MCF 10A (cell line): ENCODE results near the gene MAP3K12. TPM values are rescaled to one million over a fixed set of nuclear protein-coding genes. Genes with fewer than 3 reads are reported as not detected.
"Not testable (repeated sequence)": the region's sequence is repeated elsewhere in the genome, so short reads cannot be mapped to it uniquely, and the experiment has no call there.

Experiments used
- BruUV-seq: library from RNA; stranded (reverse); fragments of 400-500 nt; replicated peaks from 2 replicates; lab custom pipeline; 2021; lab: Mats Ljungman, UMichigan
- CTCF ChIA-PET: fragments of 300-600 bp; sonication (Branson Sonifier 250); formaldehyde crosslinking; extraction: SDS; loops from one replicate; lab custom pipeline; 2021; ENCODE audit warnings: antibody characterized with exemption, inconsistent platforms; lab: Yijun Ruan, JAX
- POLR2A ChIA-PET: fragments of 300-600, 350-650 bp; sonication (Branson Sonifier 250); formaldehyde crosslinking; extraction: SDS; loops from one replicate; lab custom pipeline; 2020; ENCODE audit warnings: antibody characterized with exemption, inconsistent platforms; lab: Yijun Ruan, JAX
- DNase-seq: peaks from one replicate; pipeline ENCODE4 v3.0.0-alpha.2; 2018; ENCODE audit not compliant: unreplicated experiment
- H3K27ac Mint-ChIP-seq: one replicate; pipeline ENCODE4 v1.8.0; 2022; ENCODE audit warnings: mild to moderate bottlenecking, low read depth, mixed read lengths; ENCODE audit not compliant: unreplicated experiment
- H3K27me3 Mint-ChIP-seq: one replicate; pipeline ENCODE4 v1.8.0; 2022; ENCODE audit warnings: mixed read lengths; ENCODE audit not compliant: insufficient read depth, unreplicated experiment
- H3K36me3 Mint-ChIP-seq: one replicate; pipeline ENCODE4 v1.8.0; 2022; ENCODE audit warnings: mild to moderate bottlenecking, moderate library complexity, mixed read lengths; ENCODE audit not compliant: insufficient read depth, unreplicated experiment
- H3K4me1 Mint-ChIP-seq: one replicate; pipeline ENCODE4 v1.8.0; 2022; ENCODE audit warnings: mixed read lengths; ENCODE audit not compliant: insufficient read depth, unreplicated experiment
- H3K4me3 Mint-ChIP-seq: one replicate; pipeline ENCODE4 v1.8.0; 2022; ENCODE audit warnings: mild to moderate bottlenecking, moderate library complexity, mixed read lengths; ENCODE audit not compliant: unreplicated experiment
- H3K9me3 Mint-ChIP-seq: one replicate; pipeline ENCODE4 v1.8.0; 2022; ENCODE audit warnings: mixed read lengths; ENCODE audit not compliant: unreplicated experiment
- CTCF ChIP-seq: fragments of 200-600 bp; IDR thresholded peaks from one replicate; pipeline ENCODE4 v1.8.0; 2022; ENCODE audit warnings: antibody characterized with exemption, mild to moderate bottlenecking; ENCODE audit not compliant: unreplicated experiment
- intact Hi-C: fragments of 100-400 bp; cut with micrococcal nuclease; formaldehyde crosslinking; loops from 2 replicates; pipeline ENCODE4 v1.14.1; 2022
- total RNA-seq: library from RNA; stranded (reverse); gene quantifications from 2 replicates; pipeline ENCODE4 v1.2.3, GENCODE V29; 2022

MAP3K12 gene
- total RNA-seq, 1 experiment from 2014 or later = 4.6 TPM

DNA sequence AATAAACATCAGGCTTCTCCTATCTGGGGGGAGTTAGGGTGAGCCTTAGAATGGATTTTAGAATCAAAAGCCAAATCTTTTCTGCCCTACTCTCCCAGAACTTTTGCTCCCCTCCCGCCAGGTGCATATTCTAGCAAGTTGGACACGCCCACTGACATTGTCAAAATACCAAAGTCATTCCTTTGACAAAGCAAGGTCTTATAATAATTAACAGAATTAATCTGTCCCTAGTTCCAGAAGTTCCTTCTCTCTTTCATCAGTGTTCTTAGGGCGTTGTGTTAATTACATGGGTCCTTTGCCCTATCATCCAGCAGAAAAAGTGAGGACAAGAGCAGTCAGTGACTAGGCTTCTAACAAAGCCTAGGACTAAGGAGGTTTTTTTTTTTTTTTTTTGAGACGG lies 55.3 kb downstream of the MAP3K12 start:
- TF ChIP-seq CTCF = no peak
- CTCF ChIA-PET = interaction anchor here (0.7 kb wide), 1 partner anchor 987 kb away, joined by 3 read pairs; no protein-coding TSS in a partner anchor
- no peaks in the 10 kb centered on the region for H3K9me3 Mint-ChIP-seq
- intact Hi-C loops = loop anchor here (2.0 kb wide), 1 partner anchor 61 kb away; no protein-coding TSS in a partner anchor
- H3K4me1 Mint-ChIP-seq = peaks cover 18% of the 10 kb centered on the region
- H3K4me3 Mint-ChIP-seq = peak overlapping the region; percentile 95
- peaks cover 55% of the 10 kb centered on the region for H3K36me3 Mint-ChIP-seq
- H3K27ac Mint-ChIP-seq = no peak overlapping the region
- POLR2A ChIA-PET = no interaction called here
- BruUV-seq = no TSS peak
- DNase-seq = no peak
- H3K27me3 Mint-ChIP-seq = no peaks in the 10 kb centered on the region

- Mint-ChIP-seq H3K36me3 (peaks cover 31% of the 10 kb centered on the region), H3K4me3 (peak within 1 kb of the TSS; percentile 95), H3K9me3 (no peaks in the 10 kb centered on the region), H3K27ac (peak within 1 kb of the TSS; percentile 94), H3K27me3 (no peaks in the 10 kb centered on the region), H3K4me1 (peaks cover 18% of the 10 kb centered on the region)
- ChIA-PET CTCF (interaction anchor here (0.7 to 1.0 kb wide), 3 partner anchors 68 to 253 kb away, joined by 3 to 4 read pairs (median 4); no protein-coding TSS in a partner anchor), POLR2A (interaction anchor here (0.5 to 2.5 kb wide), 30 partner anchors 8 to 1018 kb away, joined by 3 to 37 read pairs (median 4); partner anchors contain the start of genes AAAS, CSAD, MAP3K12 and MYG1)
- no peak for TF ChIP-seq CTCF
- DNase-seq = peak; percentile 99
- intact Hi-C loops = no loop called here
- BruUV-seq = TSS peak; percentile 99
Observed at GRCh38 chr12:53441040-53441833, 58.0 kb downstream of the MAP3K12 start, which contains the start of gene PRR13. Gene PRR13, plus strand, starts transcription at chr12:53441734. Its CDS starts 981 bp downstream, at chr12:53442715.

GRCh38 chr12:53439582-53439981 lies 59.7 kb downstream of the MAP3K12 start:
- DNase-seq, H3K27ac Mint-ChIP-seq, intact Hi-C loops, H3K4me3 Mint-ChIP-seq, BruUV-seq, H3K9me3 Mint-ChIP-seq, H3K27me3 Mint-ChIP-seq: not testable (repeated sequence)
- peaks cover 13% of the 10 kb centered on the region for H3K4me1 Mint-ChIP-seq
- ChIA-PET CTCF (interaction anchor here (0.6 to 1.1 kb wide), 2 partner anchors 95 to 207 kb away, joined by 3 read pairs; no protein-coding TSS in a partner anchor), POLR2A (interaction anchor here (0.6 to 2.5 kb wide), 7 partner anchors 8 to 142 kb away, joined by 3 to 21 read pairs (median 4); partner anchors contain the start of gene SP1)
- peaks cover 18% of the 10 kb centered on the region for H3K36me3 Mint-ChIP-seq

DNA sequence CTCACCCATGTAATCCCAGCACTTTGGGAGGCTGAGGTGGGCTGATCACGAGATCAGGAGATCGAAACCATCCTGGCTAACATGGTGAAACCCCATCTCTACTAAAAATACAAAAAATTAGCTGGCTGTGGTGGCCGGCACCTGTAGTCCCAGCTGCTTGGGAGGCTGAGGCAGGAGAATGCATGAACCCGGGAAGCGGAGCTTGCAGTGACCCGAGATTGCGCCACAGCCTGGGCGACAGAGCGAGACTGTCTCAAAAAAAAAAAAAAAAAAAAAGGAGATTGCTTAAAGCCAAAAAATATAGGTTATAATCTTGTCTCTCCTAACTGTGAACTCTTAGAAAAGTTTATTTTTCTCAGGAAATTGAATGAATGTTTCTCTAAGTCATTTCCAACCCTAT lies 63.9 kb downstream of the MAP3K12 start:
- H3K9me3 Mint-ChIP-seq, DNase-seq, intact Hi-C loops, H3K27me3 Mint-ChIP-seq, H3K36me3 Mint-ChIP-seq, H3K4me1 Mint-ChIP-seq, H3K27ac Mint-ChIP-seq, BruUV-seq, H3K4me3 Mint-ChIP-seq: not testable (repeated sequence)
- ChIA-PET POLR2A (interaction anchor here (0.6 kb wide), 1 partner anchor 19 kb away, joined by 3 read pairs; no protein-coding TSS in a partner anchor), CTCF (interaction anchor here (0.7 to 1.1 kb wide), 3 partner anchors 10 to 159 kb away, joined by 4 read pairs; no protein-coding TSS in a partner anchor)
